Upper lobe of left lung (tissue), 4 donors: Measurements from ENCODE around the gene PLG.

Experiments
- EP300 ChIP-seq, 4 donors: sonication (generic); formaldehyde crosslinking; IDR thresholded peaks; one replicate each; pipeline ENCODE4 v1.5.1; 2017; ENCODE audit warnings: antibody characterized with exemption in 4 of 4, control low read depth in 2 of 4
- POLR2A ChIP-seq, 4 donors: fragments of 450-650 bp; IDR thresholded peaks; one replicate each; pipeline ENCODE4 v1.5.1; 2016 to 2017; ENCODE audit warnings: antibody characterized with exemption in 4 of 4, mild to moderate bottlenecking in 2 of 4
- POLR2AphosphoS5 ChIP-seq, 2 donors: sonication (generic); formaldehyde crosslinking; IDR thresholded peaks; one replicate each; pipeline ENCODE4 v1.5.1; 2017; ENCODE audit warnings: antibody characterized with exemption in 2 of 2
- TF ChIP-seq, protein P1 (sequence below), 6 experiments: fragments of 450-650 bp in 4 of 6; fragments of 200-600 bp in 2 of 6; sonication (generic) in 2 of 6; IDR thresholded peaks; one replicate each; pipeline ENCODE4 v1.5.1; 2016 to 2019; ENCODE audit warnings: antibody characterized with exemption in 6 of 6

GRCh38 chr6:160792708-160793107 is 90.7 kb downstream of the PLG start:
- TF ChIP-seq, protein P1, sequence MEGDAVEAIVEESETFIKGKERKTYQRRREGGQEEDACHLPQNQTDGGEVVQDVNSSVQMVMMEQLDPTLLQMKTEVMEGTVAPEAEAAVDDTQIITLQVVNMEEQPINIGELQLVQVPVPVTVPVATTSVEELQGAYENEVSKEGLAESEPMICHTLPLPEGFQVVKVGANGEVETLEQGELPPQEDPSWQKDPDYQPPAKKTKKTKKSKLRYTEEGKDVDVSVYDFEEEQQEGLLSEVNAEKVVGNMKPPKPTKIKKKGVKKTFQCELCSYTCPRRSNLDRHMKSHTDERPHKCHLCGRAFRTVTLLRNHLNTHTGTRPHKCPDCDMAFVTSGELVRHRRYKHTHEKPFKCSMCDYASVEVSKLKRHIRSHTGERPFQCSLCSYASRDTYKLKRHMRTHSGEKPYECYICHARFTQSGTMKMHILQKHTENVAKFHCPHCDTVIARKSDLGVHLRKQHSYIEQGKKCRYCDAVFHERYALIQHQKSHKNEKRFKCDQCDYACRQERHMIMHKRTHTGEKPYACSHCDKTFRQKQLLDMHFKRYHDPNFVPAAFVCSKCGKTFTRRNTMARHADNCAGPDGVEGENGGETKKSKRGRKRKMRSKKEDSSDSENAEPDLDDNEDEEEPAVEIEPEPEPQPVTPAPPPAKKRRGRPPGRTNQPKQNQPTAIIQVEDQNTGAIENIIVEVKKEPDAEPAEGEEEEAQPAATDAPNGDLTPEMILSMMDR (IDR thresholded peaks at IDR 0.05), result no peak
- TF ChIP-seq POLR2AphosphoS5 (IDR thresholded peaks at IDR 0.05) (no peak), POLR2A (IDR thresholded peaks at IDR 0.05) (no peak), EP300 (IDR thresholded peaks at IDR 0.05) (no peak)
